Left renal cortex interstitium (tissue), 4 donors: ENCODE results near the gene FIBIN. TPM values are rescaled to one million over a fixed set of nuclear protein-coding genes. Genes with fewer than 3 reads are reported as not detected.
"Not testable (repeated sequence)": the region's sequence is repeated elsewhere in the genome, so short reads cannot be mapped to it uniquely, and the experiment has no call there.

Source experiments
- DNase-seq, 4 donors: peaks; one replicate each; pipeline ENCODE4 v3.0.0-alpha.2; 2013; ENCODE audit warnings: low read depth in 4 of 4, low spot score in 2 of 4, missing footprints in 1 of 4
- polyA plus RNA-seq, 4 donors: library from polyadenylated mRNA; unstranded; fragments of 120-200 nt; gene quantifications; one replicate each; pipeline ENCODE4 v1.2.1, GENCODE V29; 2013; ENCODE audit not compliant: insufficient read length in 4 of 4

The FIBIN gene
- polyA plus RNA-seq, 4 donors: 13.5 to 28.2 (median 22.6) TPM

GRCh38 chr11:26976389-26976788, 17.5 kb upstream of the FIBIN start:
- DNase-seq: no peak

- DNase-seq: not testable (repeated sequence)
These were observed 16.7 kb upstream of the FIBIN start for GRCh38 chr11:26977209-26977608.

GRCh38 chr11:26983645-26984044, 10.3 kb upstream of the FIBIN start:
- no peak for DNase-seq

- DNase-seq: no peak
These were observed 8.4 kb upstream of the FIBIN start for GRCh38 chr11:26985470-26985869.

- no peak for DNase-seq
These were observed 8.0 kb upstream of the FIBIN start for GRCh38 chr11:26985943-26986342.

- no peak for DNase-seq
These were observed 6.6 kb upstream of the FIBIN start for GRCh38 chr11:26987272-26987671.

- no peak for DNase-seq
These were observed 6.2 kb upstream of the FIBIN start for GRCh38 chr11:26987731-26988130.

- DNase-seq: no peak
These were observed 1.8 kb upstream of the FIBIN start for GRCh38 chr11:26992031-26992541.

GRCh38 chr11:26994631-26995095, 751 bp downstream of the FIBIN start:
- DNase-seq: no peak

GRCh38 chr11:26995701-26996460, 2.0 kb downstream of the FIBIN start:
- DNase-seq: no peak

GRCh38 chr11:26997378-26997777, 3.5 kb downstream of the FIBIN start:
- no peak for DNase-seq

GRCh38 chr11:27001136-27001730, 7.3 kb downstream of the FIBIN start:
- not testable (repeated sequence) for DNase-seq

GRCh38 chr11:27002431-27002830, 8.5 kb downstream of the FIBIN start:
- DNase-seq: no peak

- DNase-seq: no peak
These were observed 8.9 kb downstream of the FIBIN start for GRCh38 chr11:27002838-27003237.

GRCh38 chr11:27004103-27004502, 10.2 kb downstream of the FIBIN start:
- DNase-seq: no peak

- no peak for DNase-seq
These were observed 15.1 kb downstream of the FIBIN start for GRCh38 chr11:27008811-27009535.

- DNase-seq: no peak
These were observed 17.8 kb downstream of the FIBIN start for GRCh38 chr11:27011560-27012233.

- no peak for DNase-seq
These were observed 18.5 kb downstream of the FIBIN start for GRCh38 chr11:27012234-27012921.

GRCh38 chr11:27013781-27014361, 20.0 kb downstream of the FIBIN start:
- DNase-seq: no peak
